CD14-positive monocyte (primary cell): ENCODE measurements around the gene EDN2. TPM values are rescaled to one million over a fixed set of nuclear protein-coding genes. Genes with fewer than 3 reads are reported as not detected.

Experiments used
- DNase-seq, 3 donors: peaks; one replicate each; pipeline ENCODE4 v3.0.0-alpha.2; 2011 to 2022
- H2AFZ ChIP-seq: 2 replicates; pipeline ENCODE4 v1.6.0; 2012; ENCODE audit warnings: mild to moderate bottlenecking, low read depth, low read length, inconsistent platforms; ENCODE audit not compliant: insufficient read depth, poor library complexity, severe bottlenecking
- H3K27ac ChIP-seq, 2 donors: 1 replicate in 1 of 2; 2 replicates in 1 of 2; pipeline ENCODE4 v1.5.1; 2012 to 2013; ENCODE audit warnings: low read length in 2 of 2, control low read depth in 1 of 2, inconsistent platforms in 1 of 2, low read depth in 1 of 2, mild to moderate bottlenecking in 1 of 2
- H3K27me3 ChIP-seq, 2 donors: one replicate each; pipeline versions ENCODE4 v1.6.0 to v1.6.1; 2011 to 2013; ENCODE audit warnings: low read length in 2 of 2; ENCODE audit not compliant: control insufficient read depth in 2 of 2, insufficient read depth in 2 of 2
- H3K36me3 ChIP-seq, 2 donors: replicated peaks in 1 of 2; 1 replicate in 1 of 2; 2 replicates in 1 of 2; pipeline versions ENCODE4 v1.5.1 to v1.6.1; 2012 to 2013; ENCODE audit warnings: low read length in 2 of 2, control low read depth in 1 of 2, inconsistent platforms in 1 of 2, mild to moderate bottlenecking in 1 of 2; ENCODE audit not compliant: insufficient read depth in 2 of 2, control insufficient read depth in 1 of 2
- H3K4me1 ChIP-seq, 2 donors: 1 replicate in 1 of 2; 2 replicates in 1 of 2; pipeline versions ENCODE4 v1.5.1 to v1.6.1; 2012 to 2013; ENCODE audit warnings: low read length in 2 of 2, control low read depth in 1 of 2, inconsistent platforms in 1 of 2, mild to moderate bottlenecking in 1 of 2, moderate library complexity in 1 of 2; ENCODE audit not compliant: insufficient read depth in 2 of 2, control insufficient read depth in 1 of 2
- H3K4me2 ChIP-seq: replicated peaks from 2 replicates; pipeline ENCODE3; 2012; ENCODE audit warnings: low read length, moderate library complexity, mild to moderate bottlenecking; ENCODE audit not compliant: poor library complexity, severe bottlenecking; ENCODE audit errors: extremely low read depth
- H3K4me3 ChIP-seq, 3 experiments: fragments of 200-600 bp in 1 of 3; sonication (generic) in 1 of 3; replicated peaks in 1 of 3; 1 replicate in 2 of 3; 2 replicates in 1 of 3; pipeline ENCODE4 v1.5.1; 2011 to 2013; ENCODE audit warnings: low read length in 3 of 3, mild to moderate bottlenecking in 3 of 3, control low read depth in 2 of 3, low read depth in 2 of 3, inconsistent platforms in 1 of 3, moderate library complexity in 1 of 3
- H3K79me2 ChIP-seq: 2 replicates; pipeline ENCODE4 v1.6.0; 2012; ENCODE audit warnings: mild to moderate bottlenecking, control low read depth, inconsistent platforms, low read length, moderate library complexity; ENCODE audit not compliant: insufficient read depth
- H3K9ac ChIP-seq: 2 replicates; pipeline ENCODE4 v1.6.0; 2017; ENCODE audit warnings: low read length, mild to moderate bottlenecking; ENCODE audit not compliant: insufficient read depth, poor library complexity, severe bottlenecking
- H3K9me3 ChIP-seq, 2 donors: replicated peaks in 1 of 2; 1 replicate in 1 of 2; 2 replicates in 1 of 2; pipeline versions ENCODE4 v1.5.1 to v1.6.1; 2012 to 2013; ENCODE audit warnings: low read length in 2 of 2, control low read depth in 1 of 2; ENCODE audit not compliant: control insufficient read depth in 1 of 2, insufficient read depth in 1 of 2
- H4K20me1 ChIP-seq: 2 replicates; pipeline ENCODE4 v1.6.0; 2012; ENCODE audit warnings: mild to moderate bottlenecking, low read length, control low read depth, moderate library complexity; ENCODE audit not compliant: insufficient read depth
- H3K27ac Mint-ChIP-seq, 7 donors: one replicate each; pipeline ENCODE4 v1.8.0; 2020; ENCODE audit warnings: mild to moderate bottlenecking in 7 of 7, mixed read lengths in 7 of 7, moderate library complexity in 6 of 7, inconsistent platforms in 2 of 7
- H3K27me3 Mint-ChIP-seq, 3 donors: one replicate each; pipeline ENCODE4 v1.8.0; 2021 to 2022; ENCODE audit warnings: low read depth in 3 of 3, mild to moderate bottlenecking in 3 of 3, mixed read lengths in 3 of 3, moderate library complexity in 3 of 3, inconsistent platforms in 1 of 3
- H3K36me3 Mint-ChIP-seq, 2 donors: one replicate each; pipeline ENCODE4 v1.8.0; 2020; ENCODE audit warnings: mixed read lengths in 2 of 2, inconsistent platforms in 1 of 2, mild to moderate bottlenecking in 1 of 2
- H3K4me1 Mint-ChIP-seq: one replicate; pipeline ENCODE4 v1.8.0; 2020; ENCODE audit warnings: mild to moderate bottlenecking, mixed read lengths
- H3K4me3 Mint-ChIP-seq, 2 donors: one replicate each; pipeline ENCODE4 v1.8.0; 2020; ENCODE audit warnings: mild to moderate bottlenecking in 2 of 2, mixed read lengths in 2 of 2, moderate library complexity in 1 of 2
- H3K9me3 Mint-ChIP-seq, 7 donors: one replicate each; pipeline ENCODE4 v1.8.0; 2020 to 2022; ENCODE audit warnings: mixed read lengths in 7 of 7, mild to moderate bottlenecking in 6 of 7, moderate library complexity in 6 of 7, inconsistent platforms in 2 of 7
- WGBS: methylation state at CpG from one replicate; pipeline ENCODE4 v1.1.5; 2013; ENCODE audit warnings: missing lambda C conversion rate; ENCODE audit not compliant: insufficient coverage; 5-methylcytosine and 5-hydroxymethylcytosine counted together
- intact Hi-C, 2 donors: fragments of 100-400 bp; cut with micrococcal nuclease; formaldehyde crosslinking; loops; one replicate each; pipeline versions ENCODE4 v1.15.0 to v1.15.1; 2023
- polyA plus RNA-seq, 3 donors: library from polyadenylated mRNA; depleted of rRNA in 1 of 3; unstranded in 2 of 3; stranded (reverse) in 1 of 3; fragments of 300-500 nt in 2 of 3; fragments of >200 nt in 1 of 3; fragmentation: Illumina TruSeq in 2 of 3; gene quantifications; 1 replicate in 2 of 3; 2 replicates in 1 of 3; pipeline ENCODE4 v1.2.3, GENCODE V29; 2012 to 2021
- TF ChIP-seq, protein P1 (sequence below): fragments of 200-600 bp; IDR thresholded peaks from one replicate; pipeline ENCODE4 v1.8.0; 2022; ENCODE audit warnings: antibody characterized with exemption, mild to moderate bottlenecking

EDN2 gene
- polyA plus RNA-seq, 3 donors: not detected

DNA sequence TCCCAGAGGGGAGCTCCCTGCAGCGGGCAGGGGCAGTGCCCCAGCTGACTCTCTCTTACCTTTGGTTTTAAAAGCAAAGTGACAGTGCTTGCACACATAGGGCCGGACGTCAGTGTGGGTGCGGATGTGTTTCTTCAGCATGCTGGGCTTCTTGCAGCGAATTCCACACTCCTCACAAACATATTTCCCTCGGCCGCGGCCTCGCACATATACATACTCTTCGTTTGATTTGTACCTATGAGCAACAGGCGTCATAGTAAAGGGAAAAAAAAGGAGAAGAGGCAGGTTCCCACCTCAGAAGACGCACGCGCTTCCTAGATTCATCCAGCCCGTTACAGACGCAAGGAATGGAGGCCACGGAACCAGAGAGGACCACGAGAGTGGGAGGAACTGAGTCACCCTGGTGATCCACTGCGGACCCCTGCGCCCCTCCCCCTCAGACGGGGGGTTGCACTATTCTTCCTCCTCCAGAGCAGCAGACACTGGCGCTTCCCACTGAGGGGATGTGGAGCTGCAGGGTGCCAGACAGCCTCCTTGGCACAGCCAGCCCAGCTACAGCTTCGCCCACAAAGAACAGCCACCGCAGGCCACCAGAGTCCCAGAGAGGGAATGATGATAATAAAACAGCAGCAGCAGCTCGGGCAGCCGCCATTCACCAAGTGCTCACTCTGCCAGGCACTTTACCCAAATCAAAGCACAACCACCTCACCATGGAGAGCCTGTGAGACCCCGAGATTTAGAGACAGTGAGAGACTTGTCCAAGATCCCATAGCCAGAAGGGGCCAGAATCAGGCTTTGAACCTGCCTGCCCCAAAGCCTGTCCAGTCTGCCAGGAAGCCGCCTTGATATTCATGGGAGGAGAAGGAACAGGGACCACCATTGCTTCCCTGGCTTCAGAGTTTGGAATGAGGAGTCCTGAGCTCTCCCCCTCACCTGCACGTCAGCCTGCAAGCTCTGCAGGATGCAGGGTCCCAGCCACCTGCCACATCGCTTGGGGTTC lies 40.5 kb upstream of the EDN2 start:
- no peak overlapping the region for H2AFZ ChIP-seq
- TF ChIP-seq, protein P1, sequence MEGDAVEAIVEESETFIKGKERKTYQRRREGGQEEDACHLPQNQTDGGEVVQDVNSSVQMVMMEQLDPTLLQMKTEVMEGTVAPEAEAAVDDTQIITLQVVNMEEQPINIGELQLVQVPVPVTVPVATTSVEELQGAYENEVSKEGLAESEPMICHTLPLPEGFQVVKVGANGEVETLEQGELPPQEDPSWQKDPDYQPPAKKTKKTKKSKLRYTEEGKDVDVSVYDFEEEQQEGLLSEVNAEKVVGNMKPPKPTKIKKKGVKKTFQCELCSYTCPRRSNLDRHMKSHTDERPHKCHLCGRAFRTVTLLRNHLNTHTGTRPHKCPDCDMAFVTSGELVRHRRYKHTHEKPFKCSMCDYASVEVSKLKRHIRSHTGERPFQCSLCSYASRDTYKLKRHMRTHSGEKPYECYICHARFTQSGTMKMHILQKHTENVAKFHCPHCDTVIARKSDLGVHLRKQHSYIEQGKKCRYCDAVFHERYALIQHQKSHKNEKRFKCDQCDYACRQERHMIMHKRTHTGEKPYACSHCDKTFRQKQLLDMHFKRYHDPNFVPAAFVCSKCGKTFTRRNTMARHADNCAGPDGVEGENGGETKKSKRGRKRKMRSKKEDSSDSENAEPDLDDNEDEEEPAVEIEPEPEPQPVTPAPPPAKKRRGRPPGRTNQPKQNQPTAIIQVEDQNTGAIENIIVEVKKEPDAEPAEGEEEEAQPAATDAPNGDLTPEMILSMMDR: no peak
- H3K9me3 ChIP-seq: peaks cover 0 to 3% of the 10 kb centered on the region in 2 donors
- H3K9me3 Mint-ChIP-seq: peaks cover 0 to 15% (median 1%) of the 10 kb centered on the region in 7 donors
- no peaks in the 10 kb centered on the region for H3K79me2 ChIP-seq
- DNase-seq: no peak
- H3K4me2 ChIP-seq: no peak overlapping the region
- no peak overlapping the region for H3K4me3 Mint-ChIP-seq
- H3K9ac ChIP-seq: no peak overlapping the region
- peaks cover 10 to 47% of the 10 kb centered on the region in 2 donors for H3K36me3 ChIP-seq
- H3K4me1 ChIP-seq: no peaks in the 10 kb centered on the region
- H3K27me3 Mint-ChIP-seq: peaks cover 1 to 4% (median 2%) of the 10 kb centered on the region in 3 donors
- no peaks in the 10 kb centered on the region for H3K27me3 ChIP-seq
- peaks cover 33% of the 10 kb centered on the region in 2 donors for H3K36me3 Mint-ChIP-seq
- no peak overlapping the region for H3K27ac ChIP-seq
- peaks cover 10% of the 10 kb centered on the region for H3K4me1 Mint-ChIP-seq
- H3K4me3 ChIP-seq: no peak overlapping the region
- 96% methylated on average over 14 of the region's 30 CpGs for WGBS
- intact Hi-C loops: no loop called here
- peaks cover 5% of the 10 kb centered on the region for H4K20me1 ChIP-seq
- peak overlapping the region in 3 of 7 donors; percentile 4 to 50 (median 30) for H3K27ac Mint-ChIP-seq

DNA sequence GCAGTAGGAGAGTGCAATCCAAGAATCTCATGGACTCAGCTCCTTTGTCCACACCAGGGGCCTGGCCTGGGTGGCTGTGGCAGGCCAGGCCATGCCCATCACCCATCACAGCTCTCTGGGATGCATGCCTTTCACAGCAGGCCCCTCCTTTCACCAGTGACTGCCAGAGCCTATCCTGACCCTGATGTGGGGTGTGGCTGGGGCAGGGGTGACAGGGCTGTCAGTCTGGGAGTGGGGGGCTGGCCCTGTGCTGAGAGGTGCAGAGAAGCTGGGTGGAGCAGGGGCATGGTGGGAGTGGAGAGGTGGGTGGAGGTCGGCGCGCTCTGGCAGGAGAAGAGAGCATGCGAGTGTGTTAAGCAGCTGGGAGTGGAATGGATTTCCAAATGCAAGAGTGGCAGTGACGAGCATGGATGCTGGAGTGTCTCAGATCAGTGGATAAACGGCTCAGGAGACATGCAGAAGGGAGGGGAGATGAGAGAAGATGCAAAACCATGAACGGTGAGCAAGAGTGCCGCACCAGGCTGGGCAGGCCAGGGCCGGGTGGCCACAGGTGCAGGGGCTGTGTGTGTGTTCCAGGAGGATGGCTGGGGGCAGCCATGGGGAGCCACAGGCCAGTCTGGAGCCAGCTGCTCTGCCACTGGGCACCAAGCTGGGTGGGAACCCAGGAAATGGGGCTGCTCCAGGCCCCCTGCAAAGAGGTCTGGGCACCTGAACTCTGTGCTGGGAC lies 39.6 kb upstream of the EDN2 start:
- Histone ChIP-seq H4K20me1 (peaks cover 5% of the 10 kb centered on the region), H3K4me1 (no peaks in the 10 kb centered on the region), H2AFZ (no peak overlapping the region), H3K9me3 (peaks cover 0 to 3% of the 10 kb centered on the region in 2 donors), H3K79me2 (no peaks in the 10 kb centered on the region), H3K4me3 (no peak overlapping the region), H3K36me3 (peaks cover 10 to 52% of the 10 kb centered on the region in 2 donors), H3K4me2 (no peak overlapping the region), H3K9ac (no peak overlapping the region), H3K27ac (no peak overlapping the region), H3K27me3 (no peaks in the 10 kb centered on the region)
- TF ChIP-seq, protein P1: no peak
- Mint-ChIP-seq H3K36me3 (peaks cover 38 to 39% of the 10 kb centered on the region in 2 donors), H3K4me3 (no peak overlapping the region), H3K27me3 (peaks cover 1 to 3% (median 2%) of the 10 kb centered on the region in 3 donors), H3K9me3 (peaks cover 0 to 12% (median 1%) of the 10 kb centered on the region in 7 donors), H3K4me1 (peaks cover 10% of the 10 kb centered on the region), H3K27ac (no peak overlapping the region)
- no peak for DNase-seq
- intact Hi-C loops: no loop called here
- 97% methylated on average over 9 of the region's 9 CpGs for WGBS
